Nephron progenitor cell (in vitro differentiated cells): ENCODE measurements around the gene KIF5C.
"Not testable (repeated sequence)": the region's sequence is repeated elsewhere in the genome, so short reads cannot be mapped to it uniquely, and the experiment has no call there.

Source experiments
- DNase-seq: peaks from one replicate; pipeline ENCODE4 v3.0.0; 2021
- H3K27ac Mint-ChIP-seq: 2 replicates; pipeline ENCODE4 v1.8.0; 2021; ENCODE audit warnings: mild to moderate bottlenecking, moderate library complexity, mixed read lengths
- H3K27me3 Mint-ChIP-seq: 2 replicates; pipeline ENCODE4 v1.8.0; 2021; ENCODE audit warnings: mild to moderate bottlenecking, low read depth, mixed read lengths; ENCODE audit not compliant: poor library complexity
- H3K36me3 Mint-ChIP-seq: 2 replicates; pipeline ENCODE4 v1.8.0; 2021; ENCODE audit warnings: low read depth, mixed read lengths
- H3K4me1 Mint-ChIP-seq: 2 replicates; pipeline ENCODE4 v1.8.0; 2021; ENCODE audit warnings: mixed read lengths
- H3K4me3 Mint-ChIP-seq: 2 replicates; pipeline ENCODE4 v1.8.0; 2021; ENCODE audit warnings: mild to moderate bottlenecking, moderate library complexity, mixed read lengths
- H3K9me3 Mint-ChIP-seq: 2 replicates; pipeline ENCODE4 v1.8.0; 2021; ENCODE audit warnings: mild to moderate bottlenecking, moderate library complexity, mixed read lengths
- TF ChIP-seq, protein P1 (sequence below): fragments of 200-600 bp; sonication (generic); IDR thresholded peaks from 2 replicates; pipeline ENCODE4 v1.5.0; 2021; ENCODE audit warnings: antibody characterized with exemption

Gene KIF5C

DNA sequence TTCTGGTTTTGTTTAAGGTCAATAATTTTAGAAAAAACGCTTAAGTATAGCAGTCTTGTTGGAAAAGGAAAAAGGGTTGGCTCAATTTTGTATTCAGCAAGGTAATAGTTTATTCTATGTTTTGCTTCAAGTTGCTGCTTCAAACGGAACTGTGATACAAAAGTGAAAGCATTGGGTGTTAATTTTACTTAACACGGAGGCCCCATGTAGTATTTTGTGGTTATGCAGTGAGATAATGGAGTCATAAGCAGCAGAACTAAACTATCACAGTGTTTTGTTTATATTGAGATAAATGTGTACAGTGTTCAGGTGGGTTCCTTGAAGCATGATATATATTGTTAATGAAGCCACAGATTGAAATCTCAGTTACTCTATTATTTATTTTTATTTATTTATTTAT lies 96.5 kb downstream of the KIF5C start:
- no peak overlapping the region for H3K27ac Mint-ChIP-seq

DNA sequence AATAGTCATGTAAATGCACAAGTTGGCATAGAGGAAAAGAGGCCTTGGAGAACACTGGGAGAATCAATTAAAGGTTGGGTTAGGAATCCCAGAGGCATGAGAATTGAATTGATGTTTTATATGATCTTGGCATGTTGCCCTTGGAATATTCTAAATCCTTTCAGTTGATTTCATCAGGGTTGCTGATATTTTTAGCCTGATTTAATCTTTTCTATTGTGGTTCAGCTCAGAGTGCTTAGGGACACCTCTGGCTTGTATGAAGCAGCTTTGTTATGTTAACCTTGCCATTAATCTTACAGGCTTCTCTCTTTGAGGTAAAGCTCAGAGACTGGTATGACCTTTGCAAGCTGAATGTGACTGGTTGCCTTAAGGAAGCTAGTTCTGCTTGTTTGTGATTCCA lies 99.1 kb downstream of the KIF5C start:
- Mint-ChIP-seq H3K9me3 (no peaks in the 10 kb centered on the region), H3K4me3 (no peak overlapping the region), H3K27me3 (peaks cover 4% of the 10 kb centered on the region), H3K4me1 (peaks cover 54% of the 10 kb centered on the region), H3K36me3 (peaks cover 23% of the 10 kb centered on the region), H3K27ac (no peak overlapping the region)
- TF ChIP-seq, protein P1, sequence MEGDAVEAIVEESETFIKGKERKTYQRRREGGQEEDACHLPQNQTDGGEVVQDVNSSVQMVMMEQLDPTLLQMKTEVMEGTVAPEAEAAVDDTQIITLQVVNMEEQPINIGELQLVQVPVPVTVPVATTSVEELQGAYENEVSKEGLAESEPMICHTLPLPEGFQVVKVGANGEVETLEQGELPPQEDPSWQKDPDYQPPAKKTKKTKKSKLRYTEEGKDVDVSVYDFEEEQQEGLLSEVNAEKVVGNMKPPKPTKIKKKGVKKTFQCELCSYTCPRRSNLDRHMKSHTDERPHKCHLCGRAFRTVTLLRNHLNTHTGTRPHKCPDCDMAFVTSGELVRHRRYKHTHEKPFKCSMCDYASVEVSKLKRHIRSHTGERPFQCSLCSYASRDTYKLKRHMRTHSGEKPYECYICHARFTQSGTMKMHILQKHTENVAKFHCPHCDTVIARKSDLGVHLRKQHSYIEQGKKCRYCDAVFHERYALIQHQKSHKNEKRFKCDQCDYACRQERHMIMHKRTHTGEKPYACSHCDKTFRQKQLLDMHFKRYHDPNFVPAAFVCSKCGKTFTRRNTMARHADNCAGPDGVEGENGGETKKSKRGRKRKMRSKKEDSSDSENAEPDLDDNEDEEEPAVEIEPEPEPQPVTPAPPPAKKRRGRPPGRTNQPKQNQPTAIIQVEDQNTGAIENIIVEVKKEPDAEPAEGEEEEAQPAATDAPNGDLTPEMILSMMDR, result no peak
- no peak for DNase-seq

More for the DNA sequence above, 96.5 kb downstream of the KIF5C start:
- Mint-ChIP-seq H3K4me3 (no peak overlapping the region), H3K9me3 (no peaks in the 10 kb centered on the region), H3K4me1 (peaks cover 80% of the 10 kb centered on the region), H3K27me3 (peaks cover 4% of the 10 kb centered on the region), H3K36me3 (peaks cover 23% of the 10 kb centered on the region)
- TF ChIP-seq, protein P1, result no peak
- DNase-seq, result no peak

DNA sequence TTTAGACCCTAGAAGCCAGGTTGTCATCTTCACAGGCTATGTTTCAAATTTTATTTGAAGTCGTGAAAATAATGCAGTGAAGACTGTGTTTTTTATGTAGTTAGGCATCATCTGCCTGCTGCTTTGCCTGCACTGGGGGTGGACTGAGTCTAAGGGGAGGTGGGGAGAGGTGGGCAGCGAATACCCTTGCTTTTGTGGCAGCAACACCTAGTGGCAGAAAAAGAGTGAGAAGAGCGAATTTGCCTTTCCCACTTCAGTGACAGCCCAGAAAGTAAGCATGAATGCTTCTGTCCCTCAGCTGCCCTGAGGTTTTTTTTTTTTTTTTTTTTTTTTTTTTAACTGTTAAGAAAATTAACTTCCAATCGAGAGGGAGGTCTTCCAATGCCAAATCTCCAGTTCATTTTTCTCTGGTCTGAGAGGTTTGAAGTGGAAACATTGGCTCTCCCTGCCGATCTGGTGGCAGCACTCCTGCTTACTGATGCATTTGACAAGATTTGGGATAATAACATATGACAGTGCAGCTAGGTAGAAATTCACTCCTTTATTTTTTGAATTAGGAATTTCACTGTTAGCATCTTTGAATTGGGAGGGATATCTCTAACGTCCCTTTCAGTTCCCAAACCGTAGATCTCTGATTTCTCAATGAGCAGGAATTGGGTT lies 103.1 kb downstream of the KIF5C start:
- Mint-ChIP-seq H3K9me3 (no peaks in the 10 kb centered on the region), H3K27ac (no peak overlapping the region), H3K4me1 (peaks cover 18% of the 10 kb centered on the region), H3K4me3 (no peak overlapping the region), H3K27me3 (no peaks in the 10 kb centered on the region), H3K36me3 (peaks cover 40% of the 10 kb centered on the region)
- DNase-seq, result no peak
- TF ChIP-seq, protein P1, result no peak

DNA sequence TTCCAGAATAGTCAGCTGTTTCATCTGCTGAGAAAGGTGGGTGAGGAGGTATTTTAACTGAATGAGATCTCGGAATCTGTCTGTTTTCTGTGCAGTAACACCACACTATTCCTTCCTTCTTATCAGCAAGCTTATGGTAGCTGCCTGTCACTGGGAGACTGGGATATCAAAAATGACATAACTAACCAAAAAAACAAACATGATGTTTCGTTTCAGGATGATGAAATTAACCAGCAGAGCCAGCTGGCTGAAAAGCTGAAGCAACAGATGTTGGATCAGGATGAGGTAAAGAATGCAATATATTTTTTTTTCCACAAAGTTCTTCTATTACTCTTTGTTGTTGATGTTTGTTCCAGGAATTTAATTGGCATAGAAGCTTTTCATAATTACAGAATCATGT lies 103.7 kb downstream of the KIF5C start:
- Mint-ChIP-seq H3K27me3 (no peaks in the 10 kb centered on the region), H3K27ac (no peak overlapping the region), H3K9me3 (no peaks in the 10 kb centered on the region)

DNA sequence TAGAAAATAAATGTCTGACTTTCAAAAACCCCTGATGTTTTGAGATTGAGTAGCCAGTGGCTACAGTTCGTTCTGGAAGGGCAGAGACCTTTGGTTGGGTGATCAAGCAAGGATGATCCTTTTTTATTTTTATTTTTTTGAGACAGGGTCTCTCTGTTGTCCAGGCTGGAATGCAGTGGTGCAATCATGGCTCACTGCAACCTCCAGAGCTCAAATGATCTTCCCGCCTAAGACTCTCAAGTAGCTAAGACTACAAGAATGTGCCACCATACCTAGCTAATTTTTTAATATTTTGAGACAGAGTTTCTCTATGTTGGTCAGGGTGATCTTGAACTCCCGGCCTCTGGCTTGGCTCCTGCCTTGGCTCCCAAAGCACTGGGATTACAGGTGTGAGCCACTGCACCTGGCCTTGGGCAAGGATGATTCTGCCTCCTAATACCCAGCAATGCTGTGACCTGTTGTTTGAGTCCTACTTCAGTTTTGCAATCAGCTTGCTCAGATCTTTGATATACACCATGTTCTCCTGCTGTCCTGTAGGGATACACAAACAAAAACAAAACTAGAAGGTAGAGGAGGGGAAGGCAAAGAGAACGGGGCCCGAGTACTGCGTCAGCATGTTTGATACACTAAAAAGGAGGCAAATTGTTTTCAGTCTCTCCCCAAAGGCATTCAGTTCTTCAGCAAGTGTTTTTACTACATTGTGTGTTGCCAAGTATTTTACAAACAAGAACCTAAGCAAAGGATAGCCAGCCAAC lies 104.3 kb downstream of the KIF5C start:
- Mint-ChIP-seq H3K27ac (no peak overlapping the region), H3K36me3 (peaks cover 43% of the 10 kb centered on the region), H3K9me3 (no peaks in the 10 kb centered on the region), H3K4me1 (peaks cover 6% of the 10 kb centered on the region), H3K4me3 (no peak overlapping the region), H3K27me3 (no peaks in the 10 kb centered on the region)
- TF ChIP-seq, protein P1, result no peak
- no peak for DNase-seq

More for the DNA sequence above, 103.7 kb downstream of the KIF5C start:
- H3K4me3 Mint-ChIP-seq, result no peak overlapping the region
- H3K36me3 Mint-ChIP-seq, result peaks cover 40% of the 10 kb centered on the region
- TF ChIP-seq, protein P1, result no peak
- DNase-seq, result no peak
- peaks cover 12% of the 10 kb centered on the region for H3K4me1 Mint-ChIP-seq

DNA sequence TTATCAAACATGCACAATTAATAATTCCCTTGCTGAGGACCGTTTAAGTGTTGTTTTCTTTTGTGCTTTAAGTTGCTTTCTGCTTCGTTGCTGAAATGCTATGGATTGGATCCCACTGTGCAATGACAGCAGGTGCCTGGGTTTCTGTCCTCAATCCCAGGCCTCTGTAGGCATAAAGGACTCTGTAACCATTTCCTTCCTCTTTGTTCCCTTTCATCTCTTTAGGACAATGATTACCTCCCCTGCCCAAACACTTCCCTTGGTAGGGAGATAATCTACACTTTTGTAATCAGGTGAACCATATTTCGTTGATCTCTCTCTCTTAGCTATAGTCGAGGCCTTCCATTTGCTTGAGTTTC lies 104.9 kb downstream of the KIF5C start:
- Mint-ChIP-seq H3K27me3 (no peaks in the 10 kb centered on the region), H3K4me1 (peaks cover under 1% of the 10 kb centered on the region), H3K36me3 (peaks cover 40% of the 10 kb centered on the region), H3K4me3 (no peak overlapping the region), H3K27ac (no peak overlapping the region), H3K9me3 (no peaks in the 10 kb centered on the region)
- TF ChIP-seq, protein P1, result no peak
- DNase-seq, result no peak

DNA sequence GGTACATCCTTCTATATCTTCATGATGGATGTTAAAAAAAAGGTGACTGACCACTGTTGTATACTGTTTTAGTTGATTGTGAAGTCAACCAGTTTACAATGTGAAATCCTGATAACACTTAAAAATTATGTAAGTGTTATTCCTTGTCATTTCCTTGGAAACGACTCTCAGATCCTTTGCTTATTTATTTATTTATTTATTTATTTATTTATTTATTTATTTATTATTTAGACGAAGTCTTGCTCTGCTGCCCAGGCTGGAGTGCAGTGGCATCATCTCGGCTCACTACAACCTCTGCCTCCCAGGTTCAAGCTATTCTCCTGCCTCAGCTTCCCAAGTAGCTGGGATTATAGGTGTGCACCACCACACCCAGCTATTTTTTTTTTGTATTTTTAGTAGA lies 105.5 kb downstream of the KIF5C start:
- not testable (repeated sequence) for DNase-seq, H3K4me3 Mint-ChIP-seq, H3K9me3 Mint-ChIP-seq, H3K27me3 Mint-ChIP-seq, H3K27ac Mint-ChIP-seq, H3K4me1 Mint-ChIP-seq
- peaks cover 40% of the 10 kb centered on the region for H3K36me3 Mint-ChIP-seq
